IMR-90 (cell line): ENCODE results near the gene RPS16. TPM values are rescaled to one million over a fixed set of nuclear protein-coding genes. Genes with fewer than 3 reads are reported as not detected.
A peak's percentile ranks its signal among the peaks of the same experiment; 100 is the strongest.

Experiments used
- ATAC-seq: fragments of 200-7000 bp; cut with Tn5 transposase; 2 replicates; pipeline ENCODE4 v1.9.1; 2020; ENCODE audit warnings: low read depth, mild to moderate bottlenecking, moderate library complexity
- BruUV-seq: library from RNA; stranded (reverse); fragments of 400-500 nt; replicated peaks from 2 replicates; lab custom pipeline; 2021; lab: Mats Ljungman, UMichigan
- CTCF ChIA-PET: fragments of 300-600 bp; formaldehyde crosslinking; extraction: SDS; loops from one replicate; lab custom pipeline; 2021; ENCODE audit warnings: antibody characterized with exemption; lab: Yijun Ruan, JAX
- POLR2A ChIA-PET: fragments of 300-600 bp; sonication (Branson Sonifier 250); formaldehyde crosslinking; loops from one replicate; lab custom pipeline; 2022; ENCODE audit warnings: antibody characterized with exemption; ENCODE audit not compliant: unreplicated experiment; lab: Charles Lee
- DNase-seq: peaks from one replicate; pipeline ENCODE4 v3.0.0; 2013
- H2AFZ ChIP-seq: replicated peaks from 2 replicates; pipeline ENCODE3; 2013; ENCODE audit warnings: low read length, mild to moderate bottlenecking; ENCODE audit not compliant: poor library complexity
- H2AK5ac ChIP-seq: 2 replicates; pipeline ENCODE4 v1.6.1; 2013; ENCODE audit warnings: low read depth, low read length, inconsistent platforms
- H2AK9ac ChIP-seq: replicated peaks from 2 replicates; pipeline ENCODE3; 2013; ENCODE audit warnings: mild to moderate bottlenecking, low read depth, low read length, moderate library complexity; ENCODE audit not compliant: poor library complexity
- H2BK120ac ChIP-seq: 2 replicates; pipeline ENCODE4 v1.6.1; 2013; ENCODE audit warnings: low read depth, low read length, inconsistent platforms
- H2BK15ac ChIP-seq: 3 replicates; pipeline ENCODE4 v1.6.1; 2013; ENCODE audit warnings: low read depth, low read length, inconsistent platforms
- H2BK20ac ChIP-seq: 2 replicates; pipeline ENCODE4 v1.6.1; 2013; ENCODE audit warnings: low read depth, mild to moderate bottlenecking, inconsistent platforms, low read length, moderate library complexity
- H2BK5ac ChIP-seq: 2 replicates; pipeline ENCODE4 v1.6.1; 2013; ENCODE audit warnings: mild to moderate bottlenecking, low read depth, low read length, inconsistent platforms; ENCODE audit not compliant: poor library complexity, severe bottlenecking
- H3K14ac ChIP-seq: replicated peaks from 2 replicates; pipeline ENCODE4 v1.6.1; 2013; ENCODE audit warnings: low read depth, low read length, inconsistent platforms
- H3K18ac ChIP-seq: 2 replicates; pipeline ENCODE4 v1.6.1; 2013; ENCODE audit warnings: low read depth, low read length, control low read depth
- H3K23ac ChIP-seq: 2 replicates; pipeline ENCODE4 v1.6.1; 2013; ENCODE audit warnings: low read depth, low read length, inconsistent platforms
- H3K27ac ChIP-seq: 2 replicates; pipeline ENCODE4 v1.5.1; 2013; ENCODE audit warnings: mild to moderate bottlenecking, control low read depth, low read length; ENCODE audit not compliant: insufficient read depth
- H3K27me3 ChIP-seq: 2 replicates; pipeline ENCODE4 v1.6.1; 2013; ENCODE audit warnings: low read length; ENCODE audit not compliant: control insufficient read depth, insufficient read depth
- H3K36me3 ChIP-seq: 2 replicates; pipeline ENCODE4 v1.6.1; 2013; ENCODE audit warnings: low read length, mixed read lengths; ENCODE audit not compliant: control insufficient read depth, insufficient read depth
- H3K4ac ChIP-seq: 2 replicates; pipeline ENCODE4 v1.6.1; 2013; ENCODE audit warnings: low read depth, low read length, inconsistent platforms
- H3K4me1 ChIP-seq: 2 replicates; pipeline ENCODE4 v1.6.1; 2013; ENCODE audit warnings: low read length, mixed read lengths; ENCODE audit not compliant: control insufficient read depth, insufficient read depth
- H3K4me2 ChIP-seq: 2 replicates; pipeline ENCODE4 v1.6.1; 2013; ENCODE audit warnings: low read depth, mild to moderate bottlenecking, control low read depth, low read length, moderate library complexity
- H3K4me3 ChIP-seq: 2 replicates; pipeline ENCODE4 v1.5.1; 2013; ENCODE audit warnings: low read depth, mild to moderate bottlenecking, control low read depth, low read length, moderate library complexity; ENCODE audit not compliant: insufficient read depth
- H3K56ac ChIP-seq: 2 replicates; pipeline ENCODE4 v1.6.1; 2013; ENCODE audit warnings: low read length, inconsistent platforms; ENCODE audit not compliant: insufficient read depth; ENCODE audit errors: extremely low read depth
- H3K79me1 ChIP-seq, 2 experiments: 2 replicates each; pipeline ENCODE4 v1.6.1; 2013; ENCODE audit warnings: low read length in 2 of 2, inconsistent platforms in 1 of 2, low read depth in 1 of 2
- H3K9ac ChIP-seq: 2 replicates; pipeline ENCODE4 v1.6.1; 2013; ENCODE audit warnings: low read depth, low read length, control low read depth
- H3K9me1 ChIP-seq: 2 replicates; pipeline ENCODE4 v1.6.1; 2013; ENCODE audit warnings: low read length, inconsistent platforms; ENCODE audit not compliant: insufficient read depth
- H3K9me3 ChIP-seq: 2 replicates; pipeline ENCODE4 v1.6.1; 2013; ENCODE audit warnings: low read length; ENCODE audit not compliant: control insufficient read depth, insufficient read depth
- H4K20me1 ChIP-seq: 2 replicates; pipeline ENCODE4 v1.6.1; 2013; ENCODE audit warnings: low read length, inconsistent platforms; ENCODE audit not compliant: insufficient read depth
- H4K5ac ChIP-seq: 2 replicates; pipeline ENCODE4 v1.6.1; 2013; ENCODE audit warnings: mild to moderate bottlenecking, low read depth, low read length, control low read depth
- H4K8ac ChIP-seq, 2 experiments: 2 replicates each; pipeline ENCODE4 v1.6.1; 2013; ENCODE audit warnings: low read depth in 2 of 2, low read length in 2 of 2, control low read depth in 1 of 2, inconsistent platforms in 1 of 2
- H4K91ac ChIP-seq: 2 replicates; pipeline ENCODE4 v1.6.1; 2013; ENCODE audit warnings: low read depth, low read length, inconsistent platforms; ENCODE audit not compliant: insufficient read depth
- BHLHE40 ChIP-seq: fragments of 150-350 bp; IDR thresholded peaks from 2 replicates; pipeline ENCODE4 v1.6.1; 2016; ENCODE audit warnings: mild to moderate bottlenecking, low read depth, low read length
- CEBPB ChIP-seq: IDR thresholded peaks from 2 replicates; pipeline ENCODE4 v1.6.1; 2012; ENCODE audit warnings: low read depth, low read length, improper control_type of control experiment
- CHD1 ChIP-seq: IDR thresholded peaks from 2 replicates; pipeline ENCODE4 v1.6.1; 2012; ENCODE audit warnings: low read depth, low read length, improper control_type of control experiment
- CTCF ChIP-seq: conservative IDR thresholded peaks from 2 replicates; pipeline ENCODE4 v1.5.1; 2012; ENCODE audit warnings: mild to moderate bottlenecking, low read depth, low read length, improper control_type of control experiment
- ELK1 ChIP-seq: fragments of 150-350 bp; IDR thresholded peaks from 2 replicates; pipeline ENCODE4 v1.6.1; 2016; ENCODE audit warnings: low read depth, mild to moderate bottlenecking, low read length, moderate library complexity, borderline replicate concordance
- FOS ChIP-seq: fragments of 150-350 bp; IDR thresholded peaks from 2 replicates; pipeline ENCODE4 v1.6.1; 2016; ENCODE audit warnings: low read depth, low read length
- MAFK ChIP-seq: IDR thresholded peaks from 2 replicates; pipeline ENCODE4 v1.6.1; 2012; ENCODE audit warnings: low read depth, low read length, improper control_type of control experiment
- MAZ ChIP-seq: IDR thresholded peaks from 2 replicates; pipeline ENCODE4 v1.6.1; 2012; ENCODE audit warnings: low read depth, mild to moderate bottlenecking, low read length, improper control_type of control experiment, moderate library complexity, borderline replicate concordance
- MXI1 ChIP-seq: IDR thresholded peaks from 2 replicates; pipeline ENCODE4 v1.6.1; 2012; ENCODE audit warnings: low read depth, mild to moderate bottlenecking, low read length, moderate library complexity, borderline replicate concordance
- NFE2L2 ChIP-seq: fragments of 150-350 bp; IDR thresholded peaks from 2 replicates; pipeline ENCODE4 v1.6.1; 2016; ENCODE audit warnings: low read depth, mild to moderate bottlenecking, low read length
- POLR2A ChIP-seq: IDR thresholded peaks from 2 replicates; pipeline ENCODE4 v1.6.1; 2012; ENCODE audit warnings: mild to moderate bottlenecking, low read depth, low read length
- RAD21 ChIP-seq: IDR thresholded peaks from 2 replicates; pipeline ENCODE4 v1.6.1; 2012; ENCODE audit warnings: low read length, improper control_type of control experiment
- RCOR1 ChIP-seq: IDR thresholded peaks from 2 replicates; pipeline ENCODE4 v1.6.1; 2012; ENCODE audit warnings: mild to moderate bottlenecking, low read length, improper control_type of control experiment; ENCODE audit not compliant: insufficient replicate concordance
- RFX5 ChIP-seq: IDR thresholded peaks from 2 replicates; pipeline ENCODE4 v1.8.0; 2012; ENCODE audit warnings: low read depth, mild to moderate bottlenecking, low read length, moderate library complexity
- SMC3 ChIP-seq: fragments of 150-350 bp; IDR thresholded peaks from 2 replicates; pipeline ENCODE4 v1.6.1; 2016; ENCODE audit warnings: low read depth, mild to moderate bottlenecking, antibody characterized with exemption, low read length, moderate library complexity
- WGBS, 2 experiments: methylation state at CpG; one replicate each; pipeline versions ENCODE4 v1.1.5 to v1.1.7; 2013; ENCODE audit warnings: missing lambda C conversion rate in 2 of 2; ENCODE audit not compliant: insufficient read length in 1 of 2; ENCODE audit errors: extremely low coverage in 2 of 2; 5-methylcytosine and 5-hydroxymethylcytosine counted together
- dilution Hi-C: fragments of 300-500 bp; cut with HindIII; formaldehyde crosslinking; loops from one replicate; pipeline ENCODE4 v1.14.3; 2018; ENCODE audit warnings: low sequenced_read_pairs; ENCODE audit not compliant: unreplicated experiment
- in situ Hi-C: fragments of 300-500 bp; cut with MboI; formaldehyde crosslinking; loops from 3 replicates; pipeline ENCODE4 v1.14.3; 2019; ENCODE audit warnings: low sequenced_read_pairs, inconsistent platforms, mixed read lengths
- intact Hi-C: fragments of 100-400 bp; cut with micrococcal nuclease; formaldehyde crosslinking; loops from 2 replicates; pipeline ENCODE4 v1.10.0; 2022
- polyA plus RNA-seq, 3 experiments: library from polyadenylated mRNA; depleted of rRNA; stranded (reverse); fragments of >200 nt; gene quantifications; 2 replicates each; pipeline ENCODE4 v1.2.3, GENCODE V29; 2012; ENCODE audit warnings: low replicate concordance in 1 of 3
- total RNA-seq: library from RNA; depleted of rRNA; stranded (reverse); fragments of >200 nt; gene quantifications from 2 replicates; pipeline ENCODE4 v1.2.3, GENCODE V29; 2012
- TF ChIP-seq, protein P1 (sequence below): fragments of 150-350 bp; IDR thresholded peaks from 2 replicates; pipeline ENCODE4 v1.6.1; 2017; ENCODE audit warnings: mild to moderate bottlenecking, antibody characterized with exemption, low read length, low read depth

RPS16 gene
- total and polyA plus RNA-seq, 2 of the 4 experiments (the other 2 are of a cell fraction) = 320 to 3,500 TPM

- intact Hi-C loops = loop anchor here (2.0 kb wide), 1 partner anchor 52 kb away; the partner anchor contains the start of gene EID2B
- dilution Hi-C loops = no loop called here
These were observed 45.4 kb upstream of the RPS16 start for GRCh38 chr19:39481229-39481545.

More at GRCh38 chr19:39481229-39481545, 45.4 kb upstream of the RPS16 start:
- CTCF ChIA-PET = no interaction called here
- in situ Hi-C loops = no loop called here
- Histone ChIP-seq H3K27ac (peak overlapping the region; percentile 67), H3K56ac (peak overlapping the region; percentile 65), H3K4me3 (peak overlapping the region; percentile 75), H2AK5ac (peak overlapping the region; percentile 70), H2BK20ac (no peak overlapping the region), H3K79me1 (peaks cover 25 to 32% of the 10 kb centered on the region in 2 experiments), H4K20me1 (peaks cover 11% of the 10 kb centered on the region; the same call in 1 of the 2 replicates), H2AK9ac (peak overlapping the region; percentile 96), H3K9me3 (no peaks in the 10 kb centered on the region), H2AFZ (peak overlapping the region; percentile 98), H3K4ac (peak overlapping the region; percentile 81), H2BK15ac (no peak overlapping the region), H4K91ac (peak overlapping the region; percentile 50; the same call in 1 of the 2 replicates), H2BK5ac (no peak overlapping the region), H3K14ac (peak overlapping the region; percentile 83; the same call in 1 of the 2 replicates), H3K18ac (no peak overlapping the region), H3K27me3 (no peaks in the 10 kb centered on the region), H3K9ac (peak overlapping the region; percentile 81), H3K9me1 (no peaks in the 10 kb centered on the region), H2BK120ac (no peak overlapping the region), H3K4me1 (peaks cover 9% of the 10 kb centered on the region), H4K8ac (peak overlapping the region; percentile 90 to 99), H3K4me2 (peak overlapping the region; percentile 87), H3K23ac (peak overlapping the region; percentile 73; the same call in 1 of the 2 replicates), H3K36me3 (peaks cover 14% of the 10 kb centered on the region), H4K5ac (no peak overlapping the region)
- ATAC-seq (0 out of 2 replicates have a peak, but pooled peaks have one; percentile 1), DNase-seq (no peak)
- TF ChIP-seq CHD1 (no peak), CEBPB (no peak), NFE2L2 (no peak), RCOR1 (no peak), MAFK (no peak), CTCF (no peak), RFX5 (no peak), FOS (no peak), BHLHE40 (no peak), MXI1 (no peak), SMC3 (no peak), RAD21 (no peak), MAZ (no peak), ELK1 (no peak), POLR2A (no peak)
- TF ChIP-seq, protein P1, sequence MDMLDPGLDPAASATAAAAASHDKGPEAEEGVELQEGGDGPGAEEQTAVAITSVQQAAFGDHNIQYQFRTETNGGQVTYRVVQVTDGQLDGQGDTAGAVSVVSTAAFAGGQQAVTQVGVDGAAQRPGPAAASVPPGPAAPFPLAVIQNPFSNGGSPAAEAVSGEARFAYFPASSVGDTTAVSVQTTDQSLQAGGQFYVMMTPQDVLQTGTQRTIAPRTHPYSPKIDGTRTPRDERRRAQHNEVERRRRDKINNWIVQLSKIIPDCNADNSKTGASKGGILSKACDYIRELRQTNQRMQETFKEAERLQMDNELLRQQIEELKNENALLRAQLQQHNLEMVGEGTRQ = no peak
- BruUV-seq = no TSS peak
- 0% methylated on average over 6 of the region's 12 CpGs; no CpG with 5 or more reads in 1 of the 2 experiments for WGBS, 2 experiments
- POLR2A ChIA-PET = interaction anchor here (1.0 kb wide), 1 partner anchor 45 kb away, joined by 3 read pairs; the partner anchor contains the start of gene RPS16
